ENCODE results near the gene DLG5. TPM values are rescaled to one million over a fixed set of nuclear protein-coding genes. Genes with fewer than 3 reads are reported as not detected.

DLG5 gene
- total RNA-seq, 1 donor from 2014 or later = 32.9 TPM

GRCh38 chr10:77872151-77872946, 54.2 kb downstream of the DLG5 start:
- Histone ChIP-seq H3K27ac (no peak overlapping the region), H3K27me3 (no peaks in the 10 kb centered on the region), H3K36me3 (peaks cover 0 to under 1% of the 10 kb centered on the region in 2 donors), H3K9me3 (no peaks in the 10 kb centered on the region), H3K4me1 (peaks cover 0 to 17% of the 10 kb centered on the region in 2 donors), H3K4me3 (no peak overlapping the region)
- no peak for TF ChIP-seq CTCF (IDR thresholded peaks at IDR 0.05)
- intact Hi-C loops (cut with DNase I) = no loop called here
- no peak for DNase-seq (ENCODE audit: low spot score in 2 of 2)

DNA sequence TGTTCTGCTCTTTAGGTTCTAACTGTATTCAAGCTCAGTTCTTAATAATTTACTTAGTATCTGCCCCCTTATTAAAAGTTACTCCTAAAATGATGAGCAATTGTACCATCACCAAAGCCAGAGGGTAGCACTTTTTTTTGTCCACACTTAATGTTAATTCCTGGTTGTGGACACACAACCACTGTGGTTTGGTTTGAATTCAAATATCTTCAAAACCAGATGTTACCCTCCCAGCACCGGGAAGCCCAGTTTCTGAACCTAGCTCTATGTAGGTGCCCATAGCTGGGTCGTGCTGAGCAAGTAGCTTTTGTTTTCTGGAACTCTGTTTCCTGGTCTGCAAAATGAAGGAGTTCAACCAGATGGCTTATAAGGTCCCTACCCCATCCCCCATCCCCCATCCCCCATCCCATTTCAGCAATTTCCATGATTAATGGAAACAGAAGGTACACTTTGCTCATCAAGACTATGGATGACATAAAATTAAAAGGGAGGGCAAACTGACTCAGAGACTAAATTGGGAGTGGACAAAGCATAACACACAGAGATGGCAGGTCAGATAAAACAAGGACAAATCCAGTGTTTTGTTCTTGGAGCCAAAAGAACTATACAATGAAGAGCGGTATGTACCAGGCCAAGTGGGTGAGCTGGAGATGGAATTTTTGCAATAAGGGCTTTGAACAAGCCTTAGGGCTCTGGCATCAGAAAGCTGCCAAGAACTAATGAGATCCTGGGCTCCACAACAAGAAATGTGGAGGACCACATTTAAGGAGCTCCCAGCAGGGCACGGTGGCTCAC, 56.7 kb downstream of the DLG5 start:
- no peak overlapping the region for H3K4me3 ChIP-seq
- intact Hi-C loops (cut with DNase I) = no loop called here
- H3K36me3 ChIP-seq = peaks cover 6 to 16% of the 10 kb centered on the region in 2 donors
- peaks cover 0 to 17% of the 10 kb centered on the region in 2 donors for H3K4me1 ChIP-seq
- no peaks in the 10 kb centered on the region for H3K9me3 ChIP-seq
- H3K27ac ChIP-seq = no peak overlapping the region
- DNase-seq (ENCODE audit: low spot score in 2 of 2) = no peak
- no peak for TF ChIP-seq CTCF (IDR thresholded peaks at IDR 0.05)
- H3K27me3 ChIP-seq = no peaks in the 10 kb centered on the region

- intact Hi-C loops (cut with DNase I) = no loop called here
- Histone ChIP-seq H3K4me1 (peaks cover 0 to 7% of the 10 kb centered on the region in 2 donors), H3K27me3 (no peaks in the 10 kb centered on the region), H3K27ac (no peak overlapping the region), H3K36me3 (peaks cover 6 to 16% of the 10 kb centered on the region in 2 donors), H3K4me3 (no peak overlapping the region), H3K9me3 (no peaks in the 10 kb centered on the region)
- TF ChIP-seq CTCF (IDR thresholded peaks at IDR 0.05) = no peak
- DNase-seq (ENCODE audit: low spot score in 2 of 2) = no peak
Observed at GRCh38 chr10:77868523-77868922, 58.0 kb downstream of the DLG5 start.

GRCh38 chr10:77867124-77867719, 59.3 kb downstream of the DLG5 start:
- Histone ChIP-seq H3K9me3 (no peaks in the 10 kb centered on the region), H3K4me3 (no peak overlapping the region), H3K4me1 (peaks cover 0 to under 1% of the 10 kb centered on the region in 2 donors), H3K27me3 (no peaks in the 10 kb centered on the region), H3K27ac (no peak overlapping the region), H3K36me3 (peaks cover 6 to 16% of the 10 kb centered on the region in 2 donors)
- no peak for DNase-seq (ENCODE audit: low spot score in 2 of 2)
- intact Hi-C loops (cut with DNase I) = no loop called here
- TF ChIP-seq CTCF (IDR thresholded peaks at IDR 0.05) = no peak

DNA sequence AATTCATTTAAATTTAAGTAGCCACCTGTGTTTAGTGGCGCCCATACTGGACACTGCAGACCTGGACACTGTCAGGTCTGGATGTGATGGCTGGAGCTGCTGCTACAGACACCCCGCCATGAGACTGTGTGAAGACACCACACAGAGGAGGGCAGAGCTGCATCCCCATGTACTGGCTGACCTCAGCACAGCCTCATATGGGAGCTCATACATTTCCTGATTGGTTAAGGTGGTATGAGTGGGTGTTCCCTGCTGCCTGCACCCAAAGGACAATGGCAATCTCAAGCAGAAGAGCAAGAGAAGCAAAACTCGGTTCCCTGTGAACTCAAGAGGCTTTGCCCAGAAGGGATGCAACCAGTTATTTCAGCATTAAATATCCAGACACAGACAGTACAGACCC, 60.0 kb downstream of the DLG5 start:
- no peak for TF ChIP-seq CTCF (IDR thresholded peaks at IDR 0.05)
- Histone ChIP-seq H3K9me3 (no peaks in the 10 kb centered on the region), H3K4me1 (no peaks in the 10 kb centered on the region), H3K27me3 (no peaks in the 10 kb centered on the region), H3K27ac (no peak overlapping the region), H3K4me3 (no peak overlapping the region), H3K36me3 (peaks cover 6 to 16% of the 10 kb centered on the region in 2 donors)
- intact Hi-C loops (cut with DNase I) = no loop called here
- DNase-seq (ENCODE audit: low spot score in 2 of 2) = no peak
